GM23338 (cell line): ENCODE measurements around the gene LRRC73. TPM values are rescaled to one million over a fixed set of nuclear protein-coding genes. Genes with fewer than 3 reads are reported as not detected.

ENCODE experiments used
- CREB1 ChIP-seq: fragments of 250-450 bp; sonication (Bioruptor Pico); IDR thresholded peaks from 2 replicates; pipeline ENCODE4 v1.5.0; 2020; ENCODE audit warnings: low read depth, mild to moderate bottlenecking, moderate library complexity
- EZH2 ChIP-seq: fragments of 200-600 bp; sonication (generic); IDR thresholded peaks from one replicate; pipeline ENCODE4 v1.8.0; 2017; ENCODE audit warnings: antibody characterized with exemption, mild to moderate bottlenecking, low read depth; ENCODE audit not compliant: unreplicated experiment
- JUNB ChIP-seq: IDR thresholded peaks from one replicate; pipeline ENCODE4 v1.6.1; 2016; ENCODE audit warnings: antibody characterized with exemption; ENCODE audit not compliant: unreplicated experiment
- POLR2AphosphoS5 ChIP-seq: IDR thresholded peaks from 2 replicates; pipeline ENCODE4 v1.6.1; 2016; ENCODE audit warnings: antibody characterized with exemption, low read depth
- ZNF114 ChIP-seq: fragments of 250-450 bp; sonication (Bioruptor Pico); IDR thresholded peaks from 2 replicates; pipeline ENCODE4 v1.5.0; 2020; ENCODE audit warnings: mild to moderate bottlenecking, moderate library complexity
- ZNF331 ChIP-seq: fragments of 250-450 bp; sonication (Bioruptor Pico); IDR thresholded peaks from 2 replicates; pipeline ENCODE4 v1.5.0; 2020; ENCODE audit warnings: low read depth, mild to moderate bottlenecking, moderate library complexity
- polyA plus RNA-seq: library from polyadenylated mRNA; unstranded; fragments of >200 nt; fragmentation: Nextera tagmentation; extraction: Ambion mirVana; gene quantifications from 2 replicates; pipeline ENCODE4 v1.2.1, GENCODE V29; 2016
- total RNA-seq: library from RNA; depleted of rRNA; stranded (reverse); fragments of >200 nt; shearing (Covaris generic); gene quantifications from 2 replicates; pipeline ENCODE4 v1.2.3, GENCODE V29; 2014
- TF ChIP-seq, protein P1 (sequence below): fragments of 250-450 bp; sonication (Bioruptor Pico); IDR thresholded peaks from 2 replicates; pipeline ENCODE4 v1.5.0; 2020; ENCODE audit warnings: mild to moderate bottlenecking, moderate library complexity
- TF ChIP-seq, protein P2 (sequence below), 2 experiments: fragments of 200-600 bp in 1 of 2; sonication (generic) in 1 of 2; conservative IDR thresholded peaks; 2 replicates each; pipeline versions ENCODE4 v1.5.1 to v1.6.1; 2016 to 2017; ENCODE audit warnings: antibody characterized with exemption in 2 of 2, low read depth in 2 of 2, mild to moderate bottlenecking in 2 of 2, moderate library complexity in 1 of 2

LRRC73 gene
- total and polyA plus RNA-seq, 2 experiments from 2014 or later, result 0.26 to 0.59 TPM

DNA sequence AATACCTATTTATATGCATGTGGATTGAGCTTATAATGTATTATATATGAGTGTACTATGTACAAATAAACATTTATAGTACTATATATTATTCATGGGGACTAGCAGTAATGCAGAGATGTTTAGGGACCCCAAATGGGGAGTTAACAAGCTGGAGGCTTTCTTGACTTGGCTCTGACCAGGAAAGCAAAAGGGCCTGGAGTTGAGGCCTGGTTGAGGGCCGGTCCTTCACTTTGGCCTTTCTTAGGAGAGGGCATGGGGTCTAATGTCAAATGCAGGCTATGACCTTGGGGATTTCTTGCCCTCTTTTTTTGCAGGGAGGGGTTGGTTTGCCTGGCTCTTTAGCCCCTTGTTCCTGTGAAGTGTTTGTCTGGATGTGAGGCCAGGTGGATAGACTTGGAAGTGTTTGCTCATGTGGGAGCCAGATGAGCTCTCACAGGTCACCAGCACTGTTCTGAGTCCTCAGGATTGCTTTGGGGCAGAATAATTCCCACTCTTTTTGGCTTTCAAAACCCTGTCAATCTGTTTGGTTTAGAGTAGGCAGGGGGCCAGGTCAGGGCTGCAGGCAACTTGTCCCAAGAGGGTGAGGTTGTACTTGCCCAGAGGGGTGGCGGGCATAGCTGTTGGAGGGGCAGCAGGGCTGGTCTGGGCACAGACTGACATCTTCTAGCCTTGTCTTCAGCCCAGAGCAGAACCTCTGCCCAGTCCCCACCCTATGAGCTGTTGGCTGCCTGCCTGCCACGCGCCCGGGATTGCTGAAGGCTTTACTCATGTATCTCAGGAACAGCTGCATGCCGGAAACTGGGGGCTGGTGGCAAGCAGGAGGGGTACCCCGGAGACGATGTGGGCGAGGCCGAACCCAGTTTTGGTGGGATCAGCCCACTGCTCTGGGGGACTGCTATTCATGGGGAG is 18.1 kb downstream of the LRRC73 start (continued):
- TF ChIP-seq, protein P1, sequence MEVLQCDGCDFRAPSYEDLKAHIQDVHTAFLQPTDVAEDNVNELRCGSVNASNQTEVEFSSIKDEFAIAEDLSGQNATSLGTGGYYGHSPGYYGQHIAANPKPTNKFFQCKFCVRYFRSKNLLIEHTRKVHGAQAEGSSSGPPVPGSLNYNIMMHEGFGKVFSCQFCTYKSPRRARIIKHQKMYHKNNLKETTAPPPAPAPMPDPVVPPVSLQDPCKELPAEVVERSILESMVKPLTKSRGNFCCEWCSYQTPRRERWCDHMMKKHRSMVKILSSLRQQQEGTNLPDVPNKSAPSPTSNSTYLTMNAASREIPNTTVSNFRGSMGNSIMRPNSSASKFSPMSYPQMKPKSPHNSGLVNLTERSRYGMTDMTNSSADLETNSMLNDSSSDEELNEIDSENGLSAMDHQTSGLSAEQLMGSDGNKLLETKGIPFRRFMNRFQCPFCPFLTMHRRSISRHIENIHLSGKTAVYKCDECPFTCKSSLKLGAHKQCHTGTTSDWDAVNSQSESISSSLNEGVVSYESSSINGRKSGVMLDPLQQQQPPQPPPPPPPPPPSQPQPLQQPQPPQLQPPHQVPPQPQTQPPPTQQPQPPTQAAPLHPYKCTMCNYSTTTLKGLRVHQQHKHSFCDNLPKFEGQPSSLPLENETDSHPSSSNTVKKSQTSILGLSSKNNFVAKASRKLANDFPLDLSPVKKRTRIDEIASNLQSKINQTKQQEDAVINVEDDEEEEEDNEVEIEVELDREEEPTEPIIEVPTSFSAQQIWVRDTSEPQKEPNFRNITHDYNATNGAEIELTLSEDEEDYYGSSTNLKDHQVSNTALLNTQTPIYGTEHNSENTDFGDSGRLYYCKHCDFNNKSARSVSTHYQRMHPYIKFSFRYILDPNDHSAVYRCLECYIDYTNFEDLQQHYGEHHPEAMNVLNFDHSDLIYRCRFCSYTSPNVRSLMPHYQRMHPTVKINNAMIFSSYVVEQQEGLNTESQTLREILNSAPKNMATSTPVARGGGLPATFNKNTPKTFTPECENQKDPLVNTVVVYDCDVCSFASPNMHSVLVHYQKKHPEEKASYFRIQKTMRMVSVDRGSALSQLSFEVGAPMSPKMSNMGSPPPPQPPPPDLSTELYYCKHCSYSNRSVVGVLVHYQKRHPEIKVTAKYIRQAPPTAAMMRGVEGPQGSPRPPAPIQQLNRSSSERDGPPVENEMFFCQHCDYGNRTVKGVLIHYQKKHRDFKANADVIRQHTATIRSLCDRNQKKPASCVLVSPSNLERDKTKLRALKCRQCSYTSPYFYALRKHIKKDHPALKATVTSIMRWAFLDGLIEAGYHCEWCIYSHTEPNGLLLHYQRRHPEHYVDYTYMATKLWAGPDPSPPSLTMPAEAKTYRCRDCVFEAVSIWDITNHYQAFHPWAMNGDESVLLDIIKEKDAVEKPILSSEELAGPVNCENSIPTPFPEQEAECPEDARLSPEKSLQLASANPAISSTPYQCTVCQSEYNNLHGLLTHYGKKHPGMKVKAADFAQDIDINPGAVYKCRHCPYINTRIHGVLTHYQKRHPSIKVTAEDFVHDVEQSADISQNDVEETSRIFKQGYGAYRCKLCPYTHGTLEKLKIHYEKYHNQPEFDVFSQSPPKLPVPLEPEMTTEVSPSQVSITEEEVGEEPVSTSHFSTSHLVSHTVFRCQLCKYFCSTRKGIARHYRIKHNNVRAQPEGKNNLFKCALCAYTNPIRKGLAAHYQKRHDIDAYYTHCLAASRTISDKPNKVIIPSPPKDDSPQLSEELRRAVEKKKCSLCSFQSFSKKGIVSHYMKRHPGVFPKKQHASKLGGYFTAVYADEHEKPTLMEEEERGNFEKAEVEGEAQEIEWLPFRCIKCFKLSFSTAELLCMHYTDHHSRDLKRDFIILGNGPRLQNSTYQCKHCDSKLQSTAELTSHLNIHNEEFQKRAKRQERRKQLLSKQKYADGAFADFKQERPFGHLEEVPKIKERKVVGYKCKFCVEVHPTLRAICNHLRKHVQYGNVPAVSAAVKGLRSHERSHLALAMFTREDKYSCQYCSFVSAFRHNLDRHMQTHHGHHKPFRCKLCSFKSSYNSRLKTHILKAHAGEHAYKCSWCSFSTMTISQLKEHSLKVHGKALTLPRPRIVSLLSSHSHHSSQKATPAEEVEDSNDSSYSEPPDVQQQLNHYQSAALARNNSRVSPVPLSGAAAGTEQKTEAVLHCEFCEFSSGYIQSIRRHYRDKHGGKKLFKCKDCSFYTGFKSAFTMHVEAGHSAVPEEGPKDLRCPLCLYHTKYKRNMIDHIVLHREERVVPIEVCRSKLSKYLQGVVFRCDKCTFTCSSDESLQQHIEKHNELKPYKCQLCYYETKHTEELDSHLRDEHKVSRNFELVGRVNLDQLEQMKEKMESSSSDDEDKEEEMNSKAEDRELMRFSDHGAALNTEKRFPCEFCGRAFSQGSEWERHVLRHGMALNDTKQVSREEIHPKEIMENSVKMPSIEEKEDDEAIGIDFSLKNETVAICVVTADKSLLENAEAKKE (CRISPR knock-in tag), result no peak
- TF ChIP-seq POLR2AphosphoS5 (no peak), EZH2 (no peak), ZNF114 (no peak), ZNF331 (CRISPR knock-in tag) (no peak), CREB1 (CRISPR knock-in tag) (no peak), JUNB (no peak)
- TF ChIP-seq, protein P2, sequence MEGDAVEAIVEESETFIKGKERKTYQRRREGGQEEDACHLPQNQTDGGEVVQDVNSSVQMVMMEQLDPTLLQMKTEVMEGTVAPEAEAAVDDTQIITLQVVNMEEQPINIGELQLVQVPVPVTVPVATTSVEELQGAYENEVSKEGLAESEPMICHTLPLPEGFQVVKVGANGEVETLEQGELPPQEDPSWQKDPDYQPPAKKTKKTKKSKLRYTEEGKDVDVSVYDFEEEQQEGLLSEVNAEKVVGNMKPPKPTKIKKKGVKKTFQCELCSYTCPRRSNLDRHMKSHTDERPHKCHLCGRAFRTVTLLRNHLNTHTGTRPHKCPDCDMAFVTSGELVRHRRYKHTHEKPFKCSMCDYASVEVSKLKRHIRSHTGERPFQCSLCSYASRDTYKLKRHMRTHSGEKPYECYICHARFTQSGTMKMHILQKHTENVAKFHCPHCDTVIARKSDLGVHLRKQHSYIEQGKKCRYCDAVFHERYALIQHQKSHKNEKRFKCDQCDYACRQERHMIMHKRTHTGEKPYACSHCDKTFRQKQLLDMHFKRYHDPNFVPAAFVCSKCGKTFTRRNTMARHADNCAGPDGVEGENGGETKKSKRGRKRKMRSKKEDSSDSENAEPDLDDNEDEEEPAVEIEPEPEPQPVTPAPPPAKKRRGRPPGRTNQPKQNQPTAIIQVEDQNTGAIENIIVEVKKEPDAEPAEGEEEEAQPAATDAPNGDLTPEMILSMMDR (conservative IDR thresholded peaks at IDR 0.05; ENCODE audit: low read depth in 2 of 2), result no peak
